ENCODE results near the gene CGB8.

Gene CGB8

GRCh38 chr19:49004964-49005614 lies 43.8 kb downstream of the CGB8 start:
- H3K36me3 ChIP-seq (ENCODE audit: insufficient read depth, low read length), result peaks cover 75% of the 10 kb centered on the region
- H3K4me1 ChIP-seq (ENCODE audit: insufficient read depth, low read length, severe bottlenecking), result no peaks in the 10 kb centered on the region
- no peaks in the 10 kb centered on the region for H3K79me2 ChIP-seq (ENCODE audit: insufficient read depth, low read length)
- H3K27me3 ChIP-seq (ENCODE audit: insufficient read depth, low read length), result no peaks in the 10 kb centered on the region
- no peaks in the 10 kb centered on the region for H3K9me3 ChIP-seq (ENCODE audit: low read length)
- no peak overlapping the region for H3K4me2 ChIP-seq (ENCODE audit: low read length)
- no peak overlapping the region for H3K9ac ChIP-seq (ENCODE audit: low read length)
- TF ChIP-seq CTCF (IDR thresholded peaks at IDR 0.05; ENCODE audit: low read length) (no peak), EZH2 (IDR thresholded peaks at IDR 0.05; ENCODE audit: borderline replicate concordance, low read length) (no peak)
- H4K20me1 ChIP-seq (ENCODE audit: insufficient read depth, low read length), result no peaks in the 10 kb centered on the region
- no peak overlapping the region for H3K27ac ChIP-seq (ENCODE audit: low read depth, low read length, poor library complexity, severe bottlenecking)
- H3K4me3 ChIP-seq (ENCODE audit: low read depth, low read length, poor library complexity, severe bottlenecking), result no peak overlapping the region
- H2AFZ ChIP-seq (ENCODE audit: low read length), result no peak overlapping the region
- no peaks in the 10 kb centered on the region for H3K9me2 ChIP-seq (ENCODE audit: low read depth, low read length)
- no peaks in the 10 kb centered on the region for H3F3A ChIP-seq (ENCODE audit: insufficient read depth, low read length)

GRCh38 chr19:49004133-49004532 lies 44.8 kb downstream of the CGB8 start:
- H3K27ac ChIP-seq (ENCODE audit: low read depth, low read length, poor library complexity, severe bottlenecking), result no peak overlapping the region
- no peak overlapping the region for H3K4me2 ChIP-seq (ENCODE audit: low read length)
- H3K9me3 ChIP-seq (ENCODE audit: low read length), result no peaks in the 10 kb centered on the region
- H3K9me2 ChIP-seq (ENCODE audit: low read depth, low read length), result no peaks in the 10 kb centered on the region
- no peak overlapping the region for H2AFZ ChIP-seq (ENCODE audit: low read length)
- H3K4me1 ChIP-seq (ENCODE audit: insufficient read depth, low read length, severe bottlenecking), result peaks cover 5% of the 10 kb centered on the region
- peaks cover 74% of the 10 kb centered on the region for H3K36me3 ChIP-seq (ENCODE audit: insufficient read depth, low read length)
- no peaks in the 10 kb centered on the region for H3K79me2 ChIP-seq (ENCODE audit: insufficient read depth, low read length)
- H3K4me3 ChIP-seq (ENCODE audit: low read depth, low read length, poor library complexity, severe bottlenecking), result no peak overlapping the region
- no peaks in the 10 kb centered on the region for H4K20me1 ChIP-seq (ENCODE audit: insufficient read depth, low read length)
- H3K9ac ChIP-seq (ENCODE audit: low read length), result no peak overlapping the region
- no peaks in the 10 kb centered on the region for H3K27me3 ChIP-seq (ENCODE audit: insufficient read depth, low read length)
- TF ChIP-seq CTCF (IDR thresholded peaks at IDR 0.05; ENCODE audit: low read length) (no peak), EZH2 (IDR thresholded peaks at IDR 0.05; ENCODE audit: borderline replicate concordance, low read length) (no peak)
- no peaks in the 10 kb centered on the region for H3F3A ChIP-seq (ENCODE audit: insufficient read depth, low read length)

- TF ChIP-seq CTCF (IDR thresholded peaks at IDR 0.05; ENCODE audit: low read length) (peak; percentile 83), EZH2 (IDR thresholded peaks at IDR 0.05; ENCODE audit: borderline replicate concordance, low read length) (no peak)
- H3K4me2 ChIP-seq (ENCODE audit: low read length), result no peak overlapping the region
- H3K27ac ChIP-seq (ENCODE audit: low read depth, low read length, poor library complexity, severe bottlenecking), result no peak overlapping the region
- H4K20me1 ChIP-seq (ENCODE audit: insufficient read depth, low read length), result no peaks in the 10 kb centered on the region
- peaks cover 13% of the 10 kb centered on the region for H3K4me1 ChIP-seq (ENCODE audit: insufficient read depth, low read length, severe bottlenecking)
- peaks cover 12% of the 10 kb centered on the region; the same call in 1 of the 2 replicates for H3K79me2 ChIP-seq (ENCODE audit: insufficient read depth, low read length)
- H3K4me3 ChIP-seq (ENCODE audit: low read depth, low read length, poor library complexity, severe bottlenecking), result no peak overlapping the region
- H3K27me3 ChIP-seq (ENCODE audit: insufficient read depth, low read length), result no peaks in the 10 kb centered on the region
- no peaks in the 10 kb centered on the region for H3K9me3 ChIP-seq (ENCODE audit: low read length)
- H3F3A ChIP-seq (ENCODE audit: insufficient read depth, low read length), result no peaks in the 10 kb centered on the region
- H3K9ac ChIP-seq (ENCODE audit: low read length), result no peak overlapping the region
- H3K36me3 ChIP-seq (ENCODE audit: insufficient read depth, low read length), result peaks cover 44% of the 10 kb centered on the region
- H2AFZ ChIP-seq (ENCODE audit: low read length), result no peak overlapping the region
- no peaks in the 10 kb centered on the region for H3K9me2 ChIP-seq (ENCODE audit: low read depth, low read length)
Measured at GRCh38 chr19:48999481-49000325, 49.2 kb downstream of the CGB8 start.

All from OCI-LY1 (cell line).